H9 (cell line): ENCODE measurements around the gene VSIR. TPM values are rescaled to one million over a fixed set of nuclear protein-coding genes. Genes with fewer than 3 reads are reported as not detected.

Experiments
- DNase-seq: peaks from one replicate; pipeline ENCODE4 v3.0.0-alpha.2; 2017
- H2AFZ ChIP-seq: one replicate; pipeline ENCODE4 v1.6.1; 2013; ENCODE audit warnings: mild to moderate bottlenecking, low read length, control low read depth, moderate library complexity
- H2AK5ac ChIP-seq: 2 replicates; pipeline ENCODE4 v1.6.1; 2013; ENCODE audit warnings: low read length, control low read depth, mixed read lengths; ENCODE audit not compliant: insufficient read length
- H2BK120ac ChIP-seq: one replicate; pipeline ENCODE4 v1.6.1; 2013; ENCODE audit warnings: low read depth, mild to moderate bottlenecking, low read length, control low read depth, inconsistent platforms; ENCODE audit not compliant: poor library complexity, severe bottlenecking
- H2BK12ac ChIP-seq: 2 replicates; pipeline ENCODE4 v1.6.1; 2013; ENCODE audit warnings: low read length, control low read depth, mixed read lengths, low read depth; ENCODE audit not compliant: insufficient read length
- H2BK15ac ChIP-seq: 2 replicates; pipeline ENCODE4 v1.6.1; 2013; ENCODE audit warnings: low read depth, low read length, control low read depth
- H2BK20ac ChIP-seq: one replicate; pipeline ENCODE4 v1.6.1; 2013; ENCODE audit warnings: low read depth, mild to moderate bottlenecking, low read length, control low read depth, inconsistent platforms; ENCODE audit not compliant: poor library complexity, severe bottlenecking
- H2BK5ac ChIP-seq: 2 replicates; pipeline ENCODE4 v1.6.1; 2013; ENCODE audit warnings: low read length, control low read depth, mixed read lengths; ENCODE audit not compliant: insufficient read length
- H3K14ac ChIP-seq: 2 replicates; pipeline ENCODE4 v1.6.1; 2013; ENCODE audit warnings: low read length, control low read depth; ENCODE audit not compliant: insufficient read depth
- H3K18ac ChIP-seq: 2 replicates; pipeline ENCODE4 v1.6.1; 2013; ENCODE audit warnings: low read depth, mild to moderate bottlenecking, mixed read lengths, low read length, control low read depth; ENCODE audit not compliant: insufficient read length
- H3K23ac ChIP-seq: 2 replicates; pipeline ENCODE4 v1.6.1; 2013; ENCODE audit warnings: low read length, control low read depth, mixed read lengths, low read depth; ENCODE audit not compliant: insufficient read length
- H3K23me2 ChIP-seq: 2 replicates; pipeline ENCODE4 v1.6.1; 2013; ENCODE audit warnings: low read depth, mild to moderate bottlenecking, mixed read lengths, low read length, control low read depth; ENCODE audit not compliant: insufficient read length, poor library complexity, severe bottlenecking
- H3K27ac ChIP-seq: 2 replicates; pipeline ENCODE4 v1.5.1; 2013; ENCODE audit warnings: low read length, control low read depth, mixed read lengths, low read depth; ENCODE audit not compliant: insufficient read length
- H3K27me3 ChIP-seq: 2 replicates; pipeline ENCODE4 v1.6.1; 2013; ENCODE audit warnings: low read length, control low read depth, inconsistent platforms; ENCODE audit not compliant: insufficient read depth
- H3K4ac ChIP-seq: 2 replicates; pipeline ENCODE4 v1.6.1; 2013; ENCODE audit warnings: low read depth, mild to moderate bottlenecking, control low read depth, inconsistent platforms, low read length, moderate library complexity
- H3K4me1 ChIP-seq: 2 replicates; pipeline ENCODE4 v1.6.1; 2013; ENCODE audit warnings: low read length, control low read depth, inconsistent platforms; ENCODE audit not compliant: insufficient read depth
- H3K4me2 ChIP-seq: 2 replicates; pipeline ENCODE4 v1.6.1; 2013; ENCODE audit warnings: low read length, control low read depth, mixed read lengths; ENCODE audit not compliant: insufficient read length, insufficient read depth
- H3K56ac ChIP-seq: 2 replicates; pipeline ENCODE4 v1.6.1; 2013; ENCODE audit warnings: low read depth, mild to moderate bottlenecking, mixed read lengths, low read length, control low read depth; ENCODE audit not compliant: insufficient read length
- H3K79me1 ChIP-seq: 2 replicates; pipeline ENCODE4 v1.6.1; 2013; ENCODE audit warnings: low read depth, mild to moderate bottlenecking, moderate library complexity, low read length, control low read depth, inconsistent platforms; ENCODE audit not compliant: insufficient read depth, poor library complexity, severe bottlenecking
- H3K79me2 ChIP-seq: 2 replicates; pipeline ENCODE4 v1.6.1; 2013; ENCODE audit warnings: low read length, control low read depth, inconsistent platforms; ENCODE audit not compliant: insufficient read depth
- H3K9ac ChIP-seq: 2 replicates; pipeline ENCODE4 v1.6.1; 2013; ENCODE audit warnings: low read length, control low read depth, mixed read lengths; ENCODE audit not compliant: insufficient read length; ENCODE audit errors: extremely low read depth
- H3K9me3 ChIP-seq: one replicate; pipeline ENCODE4 v1.6.1; 2013; ENCODE audit warnings: low read depth, low read length, inconsistent platforms; ENCODE audit not compliant: control insufficient read depth
- H3T11ph ChIP-seq: one replicate; pipeline ENCODE4 v1.6.1; 2013; ENCODE audit warnings: mild to moderate bottlenecking, low read length, control low read depth, inconsistent platforms
- H4K20me1 ChIP-seq: one replicate; pipeline ENCODE4 v1.6.1; 2013; ENCODE audit not compliant: control insufficient read depth, insufficient read length, insufficient read depth
- H4K5ac ChIP-seq: 2 replicates; pipeline ENCODE4 v1.6.1; 2013; ENCODE audit warnings: low read depth, mild to moderate bottlenecking, mixed read lengths, low read length, control low read depth; ENCODE audit not compliant: insufficient read length
- H4K8ac ChIP-seq: replicated peaks from 2 replicates; pipeline ENCODE4 v1.6.1; 2013; ENCODE audit warnings: low read length, control low read depth, mixed read lengths, low read depth; ENCODE audit not compliant: insufficient read length
- H4K91ac ChIP-seq: 2 replicates; pipeline ENCODE4 v1.6.1; 2013; ENCODE audit warnings: low read depth, mild to moderate bottlenecking, moderate library complexity, mixed read lengths, low read length, control low read depth; ENCODE audit not compliant: insufficient read length
- H3K27ac Mint-ChIP-seq, 3 experiments: 2 replicates in 2 of 3; 3 replicates in 1 of 3; pipeline ENCODE4 v1.8.0; 2020 to 2021; ENCODE audit warnings: mixed read lengths in 3 of 3, mild to moderate bottlenecking in 1 of 3, moderate library complexity in 1 of 3
- H3K27me3 Mint-ChIP-seq: 2 replicates; pipeline ENCODE4 v1.8.0; 2021; ENCODE audit warnings: low read depth, mild to moderate bottlenecking, moderate library complexity, mixed read lengths
- H3K36me3 Mint-ChIP-seq, 3 experiments: 2 replicates in 2 of 3; 3 replicates in 1 of 3; pipeline ENCODE4 v1.8.0; 2020 to 2021; ENCODE audit warnings: low read depth in 3 of 3, mixed read lengths in 3 of 3; ENCODE audit not compliant: insufficient read depth in 1 of 3
- H3K4me1 Mint-ChIP-seq, 2 experiments: 2 replicates each; pipeline ENCODE4 v1.8.0; 2020; ENCODE audit warnings: mixed read lengths in 2 of 2
- H3K4me3 Mint-ChIP-seq, 2 experiments: 2 replicates in 1 of 2; 3 replicates in 1 of 2; pipeline ENCODE4 v1.8.0; 2020 to 2021; ENCODE audit warnings: mild to moderate bottlenecking in 2 of 2, mixed read lengths in 2 of 2, moderate library complexity in 1 of 2
- H3K9me3 Mint-ChIP-seq, 2 experiments: 2 replicates in 1 of 2; 3 replicates in 1 of 2; pipeline ENCODE4 v1.8.0; 2020; ENCODE audit warnings: mild to moderate bottlenecking in 2 of 2, mixed read lengths in 2 of 2, moderate library complexity in 1 of 2
- whole genome bisulfite sequencing: extraction: QIAGEN DNeasy Blood & Tissue Kit; methylation state at CpG from one replicate; pipeline ENCODE4 v1.1.7; 2013; ENCODE audit warnings: missing lambda C conversion rate, low lambda C conversion rate, mixed read lengths; ENCODE audit not compliant: insufficient read length; ENCODE audit errors: extremely low coverage; 5-methylcytosine and 5-hydroxymethylcytosine counted together
- total RNA-seq: library from RNA; stranded (reverse); gene quantifications from 2 replicates; pipeline ENCODE4 v1.2.1, GENCODE V29; 2021
- TF ChIP-seq, protein P1 (sequence below): fragments of 200-600 bp; sonication (generic); conservative IDR thresholded peaks from 3 replicates; pipeline ENCODE4 v1.8.0; 2021; ENCODE audit warnings: antibody characterized with exemption, mild to moderate bottlenecking

The VSIR gene
- total RNA-seq, 1 experiment from 2014 or later, result 0.11 TPM

DNA sequence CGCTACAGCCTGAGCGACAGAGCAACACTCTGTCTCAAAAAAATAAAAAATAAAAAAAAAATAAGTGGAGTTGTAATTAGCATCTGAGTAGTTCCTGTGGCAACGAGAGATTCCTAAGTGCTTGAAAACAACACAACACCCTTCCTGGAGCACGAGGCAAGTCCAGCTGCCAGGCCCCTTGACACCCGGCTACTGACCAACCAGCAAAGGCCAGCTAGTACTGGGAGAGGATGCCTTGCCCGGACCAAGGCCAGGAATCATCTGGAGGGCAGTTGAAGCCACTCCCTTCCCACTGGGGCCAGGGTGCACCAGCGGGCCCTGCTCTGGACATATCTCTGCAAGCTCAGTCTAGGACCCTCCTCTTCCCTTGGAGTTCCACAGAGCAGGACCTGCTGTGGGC, 54.3 kb downstream of the VSIR start:
- H4K91ac ChIP-seq, result no peak overlapping the region
- no peak overlapping the region for H3K9ac ChIP-seq
- H3K4me2 ChIP-seq, result no peak overlapping the region
- TF ChIP-seq, protein P1, sequence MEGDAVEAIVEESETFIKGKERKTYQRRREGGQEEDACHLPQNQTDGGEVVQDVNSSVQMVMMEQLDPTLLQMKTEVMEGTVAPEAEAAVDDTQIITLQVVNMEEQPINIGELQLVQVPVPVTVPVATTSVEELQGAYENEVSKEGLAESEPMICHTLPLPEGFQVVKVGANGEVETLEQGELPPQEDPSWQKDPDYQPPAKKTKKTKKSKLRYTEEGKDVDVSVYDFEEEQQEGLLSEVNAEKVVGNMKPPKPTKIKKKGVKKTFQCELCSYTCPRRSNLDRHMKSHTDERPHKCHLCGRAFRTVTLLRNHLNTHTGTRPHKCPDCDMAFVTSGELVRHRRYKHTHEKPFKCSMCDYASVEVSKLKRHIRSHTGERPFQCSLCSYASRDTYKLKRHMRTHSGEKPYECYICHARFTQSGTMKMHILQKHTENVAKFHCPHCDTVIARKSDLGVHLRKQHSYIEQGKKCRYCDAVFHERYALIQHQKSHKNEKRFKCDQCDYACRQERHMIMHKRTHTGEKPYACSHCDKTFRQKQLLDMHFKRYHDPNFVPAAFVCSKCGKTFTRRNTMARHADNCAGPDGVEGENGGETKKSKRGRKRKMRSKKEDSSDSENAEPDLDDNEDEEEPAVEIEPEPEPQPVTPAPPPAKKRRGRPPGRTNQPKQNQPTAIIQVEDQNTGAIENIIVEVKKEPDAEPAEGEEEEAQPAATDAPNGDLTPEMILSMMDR, result no peak
- H3K9me3 Mint-ChIP-seq, result no peaks in the 10 kb centered on the region
- H3K23ac ChIP-seq, result no peak overlapping the region
- H3K36me3 Mint-ChIP-seq, result no peaks in the 10 kb centered on the region; a peak in 1 of 7 replicates
- H4K20me1 ChIP-seq, result no peaks in the 10 kb centered on the region
- no peaks in the 10 kb centered on the region for H3K79me2 ChIP-seq
- peak overlapping the region in 1 of 3 experiments; percentile 89; a peak in 1 of 7 replicates for H3K27ac Mint-ChIP-seq
- H2BK15ac ChIP-seq, result no peak overlapping the region
- peaks cover 22% of the 10 kb centered on the region for H3K27me3 Mint-ChIP-seq
- no peak overlapping the region for H3K56ac ChIP-seq
- H3K4me1 ChIP-seq, result no peaks in the 10 kb centered on the region
- WGBS, result no CpG with 5 or more reads among the region's 7 CpGs
- no peaks in the 10 kb centered on the region for H3K9me3 ChIP-seq
- no peaks in the 10 kb centered on the region for H3K23me2 ChIP-seq
- no peak overlapping the region for H3T11ph ChIP-seq
- no peak overlapping the region for H3K14ac ChIP-seq
- no peak overlapping the region for H3K4ac ChIP-seq
- H3K79me1 ChIP-seq, result no peaks in the 10 kb centered on the region
- DNase-seq, result no peak
- H2BK20ac ChIP-seq, result no peak overlapping the region
- no peak overlapping the region for H2AK5ac ChIP-seq
- peak overlapping the region; percentile 15 for H2BK12ac ChIP-seq
- H2BK120ac ChIP-seq, result no peak overlapping the region
- H3K27me3 ChIP-seq, result no peaks in the 10 kb centered on the region; the same call in 1 of the 2 replicates
- H3K4me1 Mint-ChIP-seq, result peaks cover 5 to 23% of the 10 kb centered on the region in 2 experiments; a peak in 3 of 4 replicates
- no peak overlapping the region for H2BK5ac ChIP-seq
- H3K27ac ChIP-seq, result no peak overlapping the region
- H2AFZ ChIP-seq, result no peak overlapping the region
- no peak overlapping the region; a peak in 1 of 5 replicates for H3K4me3 Mint-ChIP-seq
- peak overlapping the region; percentile 11 for H3K18ac ChIP-seq
- H4K8ac ChIP-seq, result no peak overlapping the region
- H4K5ac ChIP-seq, result no peak overlapping the region
